IPS-NIHi7 (cell line): ENCODE results near the gene ABI1.

Experiments used
- DNase-seq: peaks from one replicate; pipeline ENCODE4 v3.0.0; 2012; ENCODE audit warnings: mixed read lengths; ENCODE audit errors: extremely low spot score

Gene ABI1

DNA sequence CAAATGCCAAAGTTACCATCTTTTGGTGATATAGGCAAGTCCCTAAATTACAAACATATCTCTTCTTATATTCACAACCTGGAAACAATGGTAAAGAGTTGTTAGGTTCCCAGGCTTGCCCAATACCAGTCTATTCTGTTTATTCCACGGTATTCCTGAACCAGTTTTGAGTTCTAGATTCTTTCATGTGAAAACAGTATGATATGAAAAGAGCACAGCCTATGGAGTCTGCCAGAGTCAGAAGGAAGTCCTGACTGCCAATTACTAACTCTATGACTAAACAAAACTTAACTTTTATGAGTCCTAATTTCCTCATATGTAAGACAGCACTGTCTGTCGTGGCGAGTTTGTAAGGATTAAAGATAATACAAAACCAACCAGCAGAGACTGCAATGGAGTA, 5.6 kb downstream of the ABI1 start:
- DNase-seq, result no peak

GRCh38 chr10:26854524-26854923, 6.2 kb downstream of the ABI1 start:
- DNase-seq, result no peak

DNA sequence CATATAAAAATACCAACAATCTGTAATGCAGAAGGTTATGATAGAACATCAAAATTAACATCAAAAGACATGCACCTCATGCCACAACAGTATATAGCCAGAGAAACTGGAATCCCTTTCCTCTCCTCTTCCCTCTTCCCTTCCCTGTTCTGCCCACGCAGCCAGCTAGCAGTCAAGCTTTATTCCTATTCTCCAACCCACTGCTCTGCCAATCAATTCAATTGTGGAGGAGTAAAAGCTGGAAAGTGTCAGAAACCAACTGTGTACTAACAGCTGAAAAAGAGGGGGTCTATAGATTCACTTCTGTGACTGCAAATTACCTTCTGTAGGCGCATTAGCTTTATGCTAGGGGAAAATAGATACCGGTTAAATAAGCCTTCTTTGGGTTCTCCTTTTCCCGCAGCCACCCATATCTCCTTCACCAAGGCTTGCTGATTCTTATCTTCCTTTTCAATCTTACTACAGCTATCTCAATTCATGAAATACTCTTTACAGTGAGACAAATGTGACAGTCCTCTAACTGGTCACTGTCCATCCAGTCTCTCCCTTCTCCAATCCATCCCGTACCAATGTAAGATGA, 16.3 kb downstream of the ABI1 start:
- DNase-seq, result no peak

DNA sequence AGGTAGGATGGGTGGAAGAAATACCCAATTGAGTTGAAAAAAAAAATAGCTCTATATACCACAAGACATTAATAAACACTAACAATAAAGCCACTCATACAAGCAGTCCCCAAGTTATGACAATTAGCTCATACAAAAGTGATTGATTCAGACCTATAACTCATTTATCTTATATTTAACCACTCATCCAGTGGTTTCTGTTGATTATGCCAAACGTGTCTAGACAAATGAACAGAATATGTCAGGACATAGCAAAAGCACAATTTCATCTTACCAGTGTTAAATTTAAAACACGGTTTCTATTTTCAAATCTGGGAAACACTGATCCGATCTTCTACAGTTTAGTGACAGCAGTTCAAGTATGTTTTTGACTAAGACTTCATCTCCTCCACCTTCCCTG, 17.0 kb downstream of the ABI1 start:
- no peak for DNase-seq

DNA sequence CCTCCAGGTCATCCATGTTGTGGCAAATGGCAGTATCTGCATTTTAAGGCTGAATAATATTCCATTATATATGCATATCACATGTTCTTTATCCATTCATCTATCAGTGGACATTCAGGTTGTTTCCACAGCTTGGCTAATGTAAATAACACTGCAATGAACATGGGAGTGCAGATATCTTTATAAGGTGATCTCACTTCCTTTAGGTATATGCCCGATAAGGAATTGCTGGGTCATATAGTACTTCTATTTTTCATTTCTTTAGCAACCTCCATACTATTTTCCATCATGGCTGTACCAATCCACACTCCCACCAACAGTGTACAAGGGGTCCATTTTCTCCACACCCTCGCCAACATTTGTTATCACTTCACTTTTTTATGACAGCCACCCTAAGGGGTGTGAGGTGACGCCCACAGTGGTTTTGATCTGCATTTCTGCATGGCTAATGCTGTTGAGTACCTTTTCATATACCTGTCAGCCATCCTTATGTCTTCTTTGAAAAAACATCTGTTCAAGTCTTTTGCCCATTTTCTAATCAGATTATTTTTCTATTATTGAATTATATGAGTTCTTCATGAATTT, 18.9 kb downstream of the ABI1 start:
- DNase-seq, result no peak

GRCh38 chr10:26840938-26841732, 19.6 kb downstream of the ABI1 start:
- no peak for DNase-seq

DNA sequence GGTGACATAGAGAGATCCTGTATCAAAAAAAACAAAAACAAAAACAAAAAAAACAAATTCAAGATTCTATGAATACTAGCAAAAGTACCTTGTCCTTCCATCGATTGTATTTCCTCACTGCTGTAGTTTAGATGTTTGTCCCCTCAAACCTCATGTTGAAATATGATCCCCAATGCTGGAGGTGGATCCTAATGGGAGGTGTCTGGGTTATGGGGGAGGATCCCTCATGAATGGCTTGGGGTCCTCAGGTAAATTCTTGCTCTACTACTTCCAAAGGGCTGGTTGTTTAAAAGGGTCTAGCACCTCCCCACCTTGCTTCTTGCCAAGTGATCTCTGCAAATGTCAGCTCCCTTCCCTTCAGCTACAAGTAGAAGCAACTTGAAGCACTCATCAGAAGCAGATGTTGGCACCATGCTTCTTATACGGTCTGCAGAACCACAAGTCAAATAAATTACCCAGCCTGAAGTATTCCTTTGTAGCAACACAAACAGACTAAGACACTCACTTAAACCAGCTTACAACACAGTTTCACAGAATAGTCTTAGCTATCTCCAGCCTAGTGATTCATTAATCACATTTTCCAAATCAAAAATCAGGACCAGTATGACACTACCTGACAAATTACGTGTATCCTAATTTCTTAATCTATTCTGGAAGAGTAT, 20.7 kb downstream of the ABI1 start:
- DNase-seq, result no peak

GRCh38 chr10:26837139-26837538, 23.6 kb downstream of the ABI1 start:
- no peak for DNase-seq

DNA sequence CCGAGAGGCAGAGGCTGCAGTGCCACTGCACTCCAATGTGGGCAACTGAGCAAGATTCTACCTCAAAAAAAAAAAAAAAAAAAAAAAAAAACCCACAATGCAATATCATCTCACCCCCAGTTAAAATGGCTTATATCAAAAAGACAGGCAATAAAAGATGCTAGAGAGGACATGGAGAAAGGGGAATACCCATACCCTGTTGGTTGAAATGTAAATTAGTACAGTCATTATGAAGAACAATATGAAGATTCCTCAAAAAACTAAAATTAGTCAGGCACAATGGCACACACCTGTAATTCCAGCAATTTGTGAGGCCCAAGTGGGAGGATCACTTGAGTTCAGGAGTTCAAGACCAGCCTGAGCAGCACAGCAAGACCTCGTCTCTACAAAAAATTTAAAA, 25.7 kb downstream of the ABI1 start:
- no peak for DNase-seq

- peak; percentile 17 for DNase-seq
These were observed 27.8 kb downstream of the ABI1 start for GRCh38 chr10:26832960-26833359.

- DNase-seq, result no peak
These were observed 28.8 kb downstream of the ABI1 start for GRCh38 chr10:26831936-26832335.

DNA sequence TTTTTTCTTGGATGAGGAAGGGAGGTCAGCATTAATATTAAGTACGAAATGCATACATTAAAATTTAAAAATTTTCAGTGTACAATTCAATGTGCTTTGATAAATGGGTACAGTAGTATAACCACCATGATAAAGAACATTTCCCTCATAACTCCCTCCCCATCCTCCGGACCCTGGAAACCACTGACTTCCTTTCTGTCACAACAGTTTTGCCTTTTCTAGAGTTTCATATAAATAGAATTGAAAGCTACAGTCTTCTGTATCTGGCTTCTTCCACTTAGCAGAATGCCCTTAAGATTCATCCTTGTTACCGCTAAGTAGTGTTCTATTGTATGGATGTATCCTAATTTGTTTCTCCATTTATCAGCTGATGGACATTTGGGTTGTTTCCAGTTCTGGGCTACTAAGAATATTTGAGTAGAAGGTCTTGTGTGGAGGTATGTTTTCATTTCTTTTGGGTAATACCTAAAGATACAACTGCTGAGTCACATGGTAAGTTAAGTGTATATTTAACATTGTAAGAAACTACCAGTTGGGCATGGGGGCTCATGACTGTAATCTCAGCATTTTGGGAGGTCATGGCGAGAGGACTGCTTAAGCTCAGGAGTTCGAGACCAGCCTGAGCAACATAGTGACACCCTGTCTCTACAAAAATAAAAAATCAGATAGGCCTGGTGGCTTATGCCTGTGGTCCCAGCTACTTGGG, 30.8 kb downstream of the ABI1 start:
- DNase-seq, result no peak

DNA sequence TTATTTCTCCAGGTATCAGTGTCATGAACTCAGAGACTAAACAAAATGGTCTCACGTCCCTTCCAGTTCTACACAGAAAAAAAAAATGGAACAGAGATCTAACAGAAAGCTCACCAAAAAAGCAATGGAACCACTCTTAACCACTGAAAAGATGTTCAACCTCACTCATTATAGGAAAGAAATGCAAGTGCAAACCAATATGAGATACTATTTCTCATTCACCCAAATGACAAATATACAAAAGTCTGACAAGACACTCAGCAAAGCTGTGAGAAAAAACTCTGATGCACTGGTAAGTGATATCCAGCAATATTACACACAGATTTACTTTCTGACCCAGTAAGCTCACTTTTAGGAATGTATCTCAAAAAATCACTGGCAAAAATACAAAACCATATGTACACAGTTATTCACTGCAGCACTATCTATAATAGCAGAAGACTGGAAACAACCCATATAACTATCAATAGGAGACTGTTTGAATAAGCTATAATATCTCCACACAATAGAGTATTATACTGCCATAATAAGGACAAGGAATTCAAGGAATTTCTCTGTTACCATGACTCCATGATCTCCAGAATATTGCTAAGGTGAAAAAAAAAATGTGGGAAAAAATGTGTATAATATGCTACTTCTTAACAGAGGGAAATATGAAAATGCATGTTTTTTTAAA, 36.6 kb downstream of the ABI1 start:
- no peak for DNase-seq

- no peak for DNase-seq
These were observed 38.8 kb downstream of the ABI1 start for GRCh38 chr10:26821699-26822570.

DNA sequence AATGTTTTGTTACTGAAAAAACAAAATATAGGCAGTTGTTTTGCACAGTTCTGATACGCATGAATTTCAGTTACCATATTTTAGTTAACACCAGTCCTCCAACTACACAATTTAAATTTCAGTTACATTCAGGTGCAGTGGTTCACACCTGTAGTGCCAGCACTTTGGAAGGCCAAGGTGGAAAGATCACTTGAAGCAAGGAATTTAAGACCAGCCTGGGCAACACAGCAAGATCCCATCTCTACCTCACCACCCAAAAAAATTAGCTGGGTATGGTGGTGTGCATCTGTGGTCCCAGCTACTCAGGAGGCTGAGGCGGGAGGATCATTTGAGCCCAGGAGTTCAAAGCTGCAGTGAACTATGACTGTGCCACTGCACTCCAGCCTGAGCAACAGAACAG, 45.3 kb downstream of the ABI1 start:
- no peak for DNase-seq

DNA sequence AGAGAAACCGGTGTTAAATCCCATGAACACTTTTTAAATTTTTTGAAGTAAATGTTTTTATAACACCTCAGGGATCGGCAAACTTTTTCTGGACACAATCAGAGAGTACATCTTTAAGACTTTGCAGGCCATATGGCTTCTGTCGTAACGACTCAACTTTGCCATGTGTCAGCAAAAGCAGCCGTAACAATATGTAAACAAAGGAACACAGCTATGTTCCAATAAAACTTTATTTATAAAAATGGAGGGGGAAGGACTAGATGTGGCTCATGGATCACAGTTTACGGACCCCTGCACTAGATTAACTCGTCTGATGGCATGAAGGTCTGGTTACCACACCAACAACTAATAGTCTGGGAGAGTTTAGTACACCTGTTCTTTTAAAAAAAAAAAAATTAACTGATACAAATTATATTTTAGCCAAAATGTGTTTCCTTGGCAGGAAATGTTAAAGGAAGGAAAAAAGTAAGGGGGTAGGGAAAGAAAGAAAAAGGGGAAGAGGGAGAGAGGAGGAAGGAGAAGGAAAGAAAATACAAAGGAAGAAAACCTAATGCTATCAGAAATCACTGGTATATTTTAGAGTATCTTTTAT, 50.2 kb downstream of the ABI1 start:
- DNase-seq, result no peak

- DNase-seq, result no peak
These were observed 50.8 kb downstream of the ABI1 start for GRCh38 chr10:26809973-26810372.

DNA sequence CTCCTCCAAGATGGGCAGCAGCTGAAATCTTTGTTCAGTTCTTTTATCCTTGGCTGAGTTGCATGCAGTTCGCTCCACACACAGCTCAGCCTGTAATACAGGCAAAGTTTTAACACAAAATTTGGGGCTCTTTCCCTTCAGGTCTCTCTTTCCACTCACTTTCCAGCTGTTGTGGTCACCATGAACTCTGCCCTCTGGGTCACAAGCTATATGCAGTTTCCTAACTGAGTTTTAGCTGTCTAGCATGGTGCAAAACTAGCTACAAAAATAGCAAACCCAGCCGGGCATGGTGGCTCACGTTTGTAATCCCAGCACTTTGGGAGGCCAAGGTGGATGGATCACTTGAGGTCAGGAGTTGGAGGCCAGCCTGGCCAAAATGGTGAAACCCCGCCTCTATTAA, 53.2 kb downstream of the ABI1 start:
- no peak for DNase-seq

DNA sequence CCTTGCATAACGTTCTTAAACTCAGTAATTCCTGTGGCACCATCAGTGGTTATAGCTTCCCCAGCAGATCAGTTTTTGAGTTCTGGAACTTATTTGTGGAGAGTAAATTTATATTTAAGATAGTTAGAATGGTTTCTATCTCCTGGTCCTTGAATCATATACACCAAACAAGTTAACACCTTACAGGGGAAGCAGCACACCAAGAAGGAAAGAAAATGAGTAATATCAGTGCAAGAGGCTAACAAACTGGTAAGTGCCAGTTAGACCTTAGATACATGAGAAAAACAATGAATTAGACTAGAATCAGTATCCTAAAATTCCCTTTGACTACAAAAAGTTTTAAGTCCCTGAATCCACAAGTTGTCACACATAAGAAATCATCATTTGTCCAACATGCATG, 54.2 kb downstream of the ABI1 start:
- DNase-seq, result no peak

DNA sequence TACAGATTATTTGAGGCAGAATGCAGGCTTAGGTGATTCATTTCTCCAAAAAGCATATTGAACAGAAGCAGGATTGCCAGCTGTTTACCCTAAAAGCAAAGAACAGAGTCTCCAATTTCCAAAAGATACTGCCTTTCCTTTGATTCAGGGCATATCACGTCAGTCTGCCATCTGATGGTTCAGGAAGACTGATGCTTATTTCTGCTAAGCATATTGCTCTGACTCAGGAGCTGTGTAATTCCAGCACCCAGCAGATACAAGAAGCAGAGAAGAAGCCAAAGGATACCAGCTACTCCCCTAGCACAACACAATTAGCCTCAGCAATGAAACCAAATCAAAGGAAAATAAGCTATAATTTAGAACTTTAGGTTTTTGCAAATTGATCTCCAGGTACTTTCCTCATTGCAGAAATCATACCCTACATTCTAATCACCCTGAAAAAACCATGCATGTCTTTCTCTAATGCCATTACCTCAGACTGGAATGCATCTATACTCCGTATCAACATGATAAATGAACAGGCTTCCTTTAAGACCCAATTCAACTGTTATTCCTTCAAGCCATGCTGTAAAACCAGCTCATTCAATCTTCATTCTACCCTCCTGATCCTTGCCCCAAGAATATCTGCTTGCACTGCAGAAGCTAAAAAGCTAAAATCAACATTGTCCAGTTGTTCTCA, 55.1 kb downstream of the ABI1 start:
- DNase-seq, result no peak
